Stimulated activated CD8-positive, alpha-beta memory T cell treated with anti-CD3 and anti-CD28 coated beads, Interleukin-4, amount 100 ng/mL, for 48 hours (primary cell): ENCODE results near the gene RPIA.
A peak's percentile ranks its signal among the peaks of the same experiment; 100 is the strongest.
"Not testable (repeated sequence)": the region's sequence is repeated elsewhere in the genome, so short reads cannot be mapped to it uniquely, and the experiment has no call there.

ENCODE experiments used
- DNase-seq: peaks from one replicate; pipeline ENCODE4 v3.0.0-alpha.2; 2020

The RPIA gene

DNA sequence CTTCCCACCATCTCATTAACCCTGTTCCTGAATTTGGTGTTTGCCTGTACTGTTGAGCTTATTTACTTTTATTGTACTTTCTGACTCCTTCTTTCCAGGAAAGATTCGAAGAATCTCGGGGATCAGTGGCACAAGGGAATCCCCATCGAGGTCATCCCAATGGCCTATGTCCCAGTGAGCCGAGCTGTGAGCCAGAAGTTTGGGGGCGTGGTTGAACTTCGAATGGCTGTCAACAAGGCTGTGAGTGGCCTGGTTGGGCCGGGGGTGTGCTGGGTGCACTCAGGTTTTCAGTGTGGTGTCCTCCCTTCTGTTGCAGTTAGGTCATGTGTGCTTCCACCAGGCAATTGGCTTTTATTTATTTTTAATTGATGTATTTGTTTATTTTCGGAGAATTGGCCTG, 45.0 kb downstream of the RPIA start:
- DNase-seq: no peak

GRCh38 chr2:88737385-88737784, 45.9 kb downstream of the RPIA start:
- no peak for DNase-seq

GRCh38 chr2:88738271-88738670, 46.8 kb downstream of the RPIA start:
- no peak for DNase-seq

DNA sequence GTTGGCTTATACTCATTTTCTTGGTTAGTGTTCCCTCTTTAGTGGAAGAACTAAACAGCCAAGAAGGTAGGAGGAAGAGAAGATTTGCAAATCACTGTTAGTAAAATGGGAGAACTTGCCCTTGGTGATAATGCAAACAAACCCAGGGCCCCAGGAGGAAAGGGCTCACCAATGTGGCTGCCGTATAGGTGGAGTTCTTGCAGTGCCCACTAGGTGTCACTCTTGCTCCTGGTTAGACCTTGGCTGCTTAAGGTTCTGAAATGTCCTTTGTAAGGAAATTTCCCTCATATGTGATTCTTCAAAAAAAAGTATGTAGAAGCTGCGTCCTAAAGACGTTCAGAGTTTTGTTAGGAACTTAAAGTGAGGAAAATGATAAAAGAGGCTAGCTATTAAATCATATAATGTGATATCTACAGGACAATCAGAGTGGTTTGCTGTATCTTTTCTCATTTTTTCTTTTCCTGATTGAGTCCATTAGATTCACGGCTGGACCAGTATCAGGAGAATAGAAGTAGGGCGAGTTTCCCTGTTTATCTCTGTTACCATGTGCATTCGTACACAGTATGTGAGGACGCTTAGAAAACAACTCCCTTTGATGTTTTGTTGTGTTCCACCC, 48.6 kb downstream of the RPIA start:
- peak; percentile 84 for DNase-seq

GRCh38 chr2:88746929-88747490, 55.5 kb downstream of the RPIA start:
- no peak for DNase-seq

DNA sequence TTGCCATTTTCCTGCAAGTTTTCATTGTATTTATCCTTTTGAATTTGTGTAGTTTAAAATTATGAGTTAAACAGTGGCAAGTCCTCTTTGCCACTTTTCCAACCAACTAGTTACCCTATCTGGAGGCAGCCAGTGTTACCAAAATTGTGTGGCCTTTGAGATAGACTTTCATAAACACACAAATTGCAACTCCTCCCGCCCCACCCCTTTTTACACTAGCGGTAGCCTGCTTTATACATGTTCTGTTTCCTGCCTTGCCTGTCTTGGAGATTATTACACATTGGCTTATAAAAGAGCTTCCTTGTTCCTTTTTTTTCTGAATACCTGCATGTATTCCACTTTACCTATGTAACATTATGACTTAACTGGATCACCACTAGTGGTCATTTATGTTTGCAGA, 56.5 kb downstream of the RPIA start:
- DNase-seq: no peak

DNA sequence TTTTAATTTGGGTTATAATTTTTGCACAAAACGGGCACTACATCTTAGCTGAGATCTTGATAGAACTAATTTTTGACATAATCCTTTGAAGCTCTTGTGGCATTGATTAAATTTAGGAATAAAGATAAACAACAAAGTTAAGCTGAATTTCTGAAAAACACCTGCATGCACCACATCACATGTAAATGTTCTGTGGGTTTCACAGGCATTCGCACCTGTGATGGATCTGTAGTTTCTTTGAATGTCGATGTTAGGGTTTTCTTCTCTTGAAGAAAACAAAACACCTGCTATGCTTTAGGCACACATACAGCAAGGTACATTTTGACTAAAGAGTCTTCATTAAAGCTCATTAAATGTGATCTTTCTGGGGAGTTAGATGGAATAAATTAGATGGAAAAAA, 60.3 kb downstream of the RPIA start:
- no peak for DNase-seq

DNA sequence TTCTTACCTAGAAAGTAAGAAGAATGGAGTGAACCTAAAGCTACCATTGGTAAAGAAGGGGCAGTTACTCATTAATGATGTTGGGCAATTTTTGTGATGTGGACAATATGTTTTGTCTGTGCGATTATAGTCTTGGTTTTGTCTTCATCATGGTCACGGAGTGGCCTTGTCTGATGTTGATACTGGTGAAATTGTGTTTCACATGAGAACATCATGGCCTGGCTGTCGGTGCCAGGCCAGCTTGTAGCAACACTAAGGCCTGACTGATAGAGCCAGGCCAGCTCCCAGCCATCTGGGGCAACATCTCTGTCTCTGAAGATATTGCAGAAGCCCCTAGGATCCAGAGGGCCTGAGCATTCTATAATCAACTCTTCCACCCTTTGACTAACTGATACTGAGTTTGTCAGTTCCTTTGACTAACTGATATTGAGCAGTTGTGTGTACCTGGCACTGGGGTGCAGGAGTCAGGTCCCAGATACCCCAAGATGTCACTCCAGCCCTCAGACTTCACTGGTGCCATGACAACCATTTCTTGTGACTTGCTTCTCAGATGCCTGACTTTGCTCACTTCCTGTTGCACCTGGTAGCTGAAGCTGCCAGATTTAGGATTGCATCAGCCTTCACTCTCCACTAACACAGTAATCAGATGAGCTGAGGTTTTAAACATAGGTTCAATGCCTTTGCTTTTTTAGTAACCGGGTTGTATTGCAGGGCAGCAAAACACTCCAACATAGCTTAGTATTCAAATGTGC, 62.5 kb downstream of the RPIA start:
- DNase-seq: peak; percentile 34

DNA sequence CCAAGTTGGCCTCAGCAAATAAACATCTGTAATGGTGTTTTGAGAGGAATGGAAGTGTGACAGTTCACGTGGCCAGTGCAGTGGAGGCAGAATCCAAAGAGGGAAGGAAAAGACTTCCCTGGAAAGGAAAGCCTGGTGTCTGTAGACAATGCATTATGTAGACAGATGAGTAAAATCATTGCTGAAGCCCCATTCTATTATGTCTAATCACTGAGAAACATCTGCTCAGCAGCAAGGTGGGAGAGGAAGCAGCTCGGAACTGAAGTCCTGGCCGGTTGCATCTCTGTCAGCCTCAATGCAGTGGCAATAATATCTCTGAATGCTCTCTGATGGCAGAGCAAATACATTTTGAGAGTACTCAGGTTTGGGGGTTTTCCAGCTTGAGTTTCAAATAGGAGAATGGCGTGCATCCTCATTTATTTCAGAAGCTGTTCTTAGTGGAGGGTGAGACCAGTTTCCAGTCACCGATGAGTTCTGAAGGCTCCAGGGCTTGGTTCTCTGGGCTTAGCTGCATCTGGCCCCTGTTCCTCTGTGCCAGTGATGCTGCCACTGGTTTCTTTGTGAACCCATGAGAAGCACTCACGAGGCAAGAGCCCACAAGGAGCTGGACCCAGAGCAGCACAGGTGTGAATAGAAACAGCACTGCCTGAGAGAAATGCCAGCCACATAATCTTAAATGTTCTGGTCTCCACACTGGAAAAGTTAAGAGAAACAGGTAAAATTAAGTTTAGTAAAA, 63.3 kb downstream of the RPIA start:
- no peak for DNase-seq

GRCh38 chr2:88755836-88756235, 64.4 kb downstream of the RPIA start:
- no peak for DNase-seq

DNA sequence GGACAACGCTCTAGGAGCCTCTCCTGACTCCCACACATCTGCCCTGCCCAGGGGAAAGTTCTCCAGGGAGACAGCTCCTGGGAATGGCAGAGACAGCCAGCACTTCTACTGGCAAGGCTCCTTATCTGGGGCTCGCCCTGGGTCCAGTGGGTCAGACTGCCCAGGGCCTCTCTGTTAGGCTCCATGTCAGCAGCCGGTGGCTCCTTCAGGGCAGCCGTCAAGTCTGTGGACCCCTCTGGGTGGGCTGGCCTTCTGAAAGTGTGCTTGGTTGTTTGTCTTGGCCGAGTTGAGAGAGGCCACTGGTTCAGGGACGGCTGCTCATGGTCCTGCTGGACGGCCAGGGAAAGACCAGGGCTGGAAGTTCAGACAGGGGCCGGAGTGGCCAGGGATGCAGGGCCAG, 65.6 kb downstream of the RPIA start:
- no peak for DNase-seq

- not testable (repeated sequence) for DNase-seq
Measured at GRCh38 chr2:88758702-88759101, 67.2 kb downstream of the RPIA start.

DNA sequence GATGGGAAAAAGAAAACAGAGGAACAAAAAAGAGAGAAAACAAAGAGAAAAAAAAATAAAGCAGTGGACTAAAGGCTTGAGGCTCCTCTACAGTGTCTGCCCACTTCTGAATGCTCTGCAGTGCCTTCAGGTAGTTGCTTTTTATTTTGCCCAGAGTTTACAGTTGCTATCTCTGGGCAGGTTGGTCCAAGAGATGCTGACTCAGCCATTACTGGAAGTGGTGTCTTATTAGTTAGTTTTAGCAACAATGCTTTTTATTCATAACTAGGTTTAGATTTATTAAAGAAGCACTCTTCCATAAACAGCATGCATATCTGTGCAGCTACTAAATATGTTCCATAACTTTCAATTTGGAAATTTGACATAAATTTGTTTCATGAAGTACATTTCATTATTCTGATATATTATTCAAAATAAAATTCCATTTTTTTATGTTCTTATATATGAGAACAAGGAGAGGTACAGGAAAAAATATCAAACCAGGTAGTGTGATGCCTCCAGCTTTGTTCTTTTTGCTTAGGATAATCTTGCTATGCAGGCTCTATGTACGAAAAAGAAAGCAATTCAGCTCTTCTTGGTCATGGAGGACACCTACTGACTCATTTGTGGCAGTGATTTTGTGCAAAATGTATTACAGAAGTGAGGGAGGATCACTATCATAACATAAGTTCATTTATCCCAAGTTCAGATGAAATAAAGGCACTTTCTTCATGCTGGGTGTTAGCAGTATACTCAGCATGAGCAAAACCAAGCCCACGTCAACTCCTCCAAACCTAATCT, 69.5 kb downstream of the RPIA start:
- no peak for DNase-seq

- DNase-seq: no peak
Measured at GRCh38 chr2:88764141-88764849, 72.8 kb downstream of the RPIA start.

- DNase-seq: no peak
Measured at GRCh38 chr2:88764850-88765153, 73.3 kb downstream of the RPIA start.

GRCh38 chr2:88765154-88765888, 73.8 kb downstream of the RPIA start:
- peak; percentile 66 for DNase-seq

- DNase-seq: not testable (repeated sequence)
Measured at GRCh38 chr2:88765889-88766481, 74.5 kb downstream of the RPIA start.

DNA sequence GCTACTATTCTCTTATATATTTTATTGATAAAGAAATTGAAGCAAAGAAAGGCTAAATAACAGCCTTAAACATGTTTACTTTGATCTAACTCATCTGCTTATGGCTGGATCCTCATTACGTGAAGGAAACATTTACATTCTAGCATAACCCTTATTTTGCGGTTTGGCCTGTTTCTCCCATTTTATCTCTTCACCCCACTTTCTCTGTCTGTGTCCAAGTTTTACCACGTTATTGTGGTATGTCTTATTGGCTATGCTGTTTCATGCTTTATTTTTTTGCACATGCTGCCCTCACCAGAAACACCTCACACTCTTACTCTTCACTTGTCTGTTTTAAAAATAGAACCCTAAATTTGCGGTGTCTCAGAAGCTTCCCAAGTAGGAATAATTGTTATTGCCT, 78.5 kb downstream of the RPIA start:
- DNase-seq: no peak

- DNase-seq: not testable (repeated sequence)
Measured at GRCh38 chr2:88773233-88774028, 82.0 kb downstream of the RPIA start.

GRCh38 chr2:88789213-88789612, 97.7 kb downstream of the RPIA start:
- not testable (repeated sequence) for DNase-seq
